ENCODE results near the gene ZPLD1. TPM values are rescaled to one million over a fixed set of nuclear protein-coding genes. Genes with fewer than 3 reads are reported as not detected.

Gene ZPLD1
- total RNA-seq, 1 experiment from 2014 or later: not detected

- no peak for TF ChIP-seq MAX (IDR thresholded peaks at IDR 0.05)
- no peak for TF ChIP-seq CBX3 (IDR thresholded peaks at IDR 0.05; ENCODE audit: low read depth)
- no peak for TF ChIP-seq POLR2A (IDR thresholded peaks at IDR 0.05; ENCODE audit: borderline replicate concordance, extremely low read depth, insufficient read depth, insufficient read length)
Measured at GRCh38 chr3:102450976-102451375, 16.2 kb downstream of the ZPLD1 start (continued).

- no peaks in the 10 kb centered on the region for H4K20me1 ChIP-seq (ENCODE audit: insufficient read depth)
- H3K4me2 ChIP-seq (ENCODE audit: low read length): no peak overlapping the region
- no peak for DNase-seq (ENCODE audit: low read depth, low spot score)
- H3K27me3 ChIP-seq (ENCODE audit: insufficient read depth, low read length): no peaks in the 10 kb centered on the region
- intact Hi-C loops (cut with micrococcal nuclease): no loop called here
- RAD21 ChIA-PET (ENCODE audit: low non-redundant PET in 1 of 2, low total read pairs in 2 of 2, uncharacterized antibody in 2 of 2, unreplicated experiment in 2 of 2): no interaction called here
- no peak for ATAC-seq
- BruUV-seq (replicated peaks): no TSS peak
- no peaks in the 10 kb centered on the region for H3K9me3 ChIP-seq (ENCODE audit: control insufficient read depth in 1 of 2, insufficient read depth in 1 of 2, low read depth in 1 of 2, low read length in 2 of 2)
- H3K4me3 ChIP-seq (replicated peaks in 1 of 2; ENCODE audit: low read depth in 1 of 2, low read length in 2 of 2): no peak overlapping the region
- H3K79me2 ChIP-seq (ENCODE audit: insufficient read depth, low read length): no peaks in the 10 kb centered on the region
- H3K9me2 ChIP-seq (ENCODE audit: insufficient read depth): no peaks in the 10 kb centered on the region
- POLR2A ChIA-PET: no interaction called here
- no peak overlapping the region for H3K27ac ChIP-seq (ENCODE audit: low read depth, low read length)
- H3K4me1 ChIP-seq (ENCODE audit: control insufficient read depth in 1 of 2, insufficient read depth in 2 of 2, low read length in 2 of 2): no peaks in the 10 kb centered on the region
- no peak overlapping the region for H2AFZ ChIP-seq (ENCODE audit: low read depth, low read length, poor library complexity, severe bottlenecking)
- no peaks in the 10 kb centered on the region for H3K36me3 ChIP-seq (ENCODE audit: control insufficient read depth in 1 of 2, insufficient read depth in 2 of 2, low read length in 2 of 2)
- no peak overlapping the region for H3K9ac ChIP-seq (ENCODE audit: low read length)
- CTCF ChIA-PET: no interaction called here
- TF ChIP-seq POLR2AphosphoS5 (IDR thresholded peaks at IDR 0.05; ENCODE audit: low read depth, low read length) (no peak), JUND (IDR thresholded peaks at IDR 0.05) (no peak), RAD21 (IDR thresholded peaks at IDR 0.05; ENCODE audit: low read depth) (no peak)
Measured at GRCh38 chr3:102451543-102451942, 16.7 kb downstream of the ZPLD1 start.

- TF ChIP-seq TCF7L2 (IDR thresholded peaks at IDR 0.05; ENCODE audit: borderline replicate concordance, extremely low read depth, insufficient read depth, insufficient read length) (no peak), REST (IDR thresholded peaks at IDR 0.05; ENCODE audit: low read depth) (no peak), CBX3 (IDR thresholded peaks at IDR 0.05; ENCODE audit: low read depth) (no peak), FOSL1 (IDR thresholded peaks at IDR 0.05; ENCODE audit: low read depth) (no peak), ZBTB33 (IDR thresholded peaks at IDR 0.05; ENCODE audit: extremely low read depth, insufficient replicate concordance, low read length) (no peak), SRF (IDR thresholded peaks at IDR 0.05; ENCODE audit: low read depth) (no peak), EGR1 (IDR thresholded peaks at IDR 0.05; ENCODE audit: low read depth) (no peak), POLR2A (IDR thresholded peaks at IDR 0.05; ENCODE audit: borderline replicate concordance, extremely low read depth, insufficient read depth, insufficient read length) (no peak), ATF3 (IDR thresholded peaks at IDR 0.05) (no peak)
- H3K27ac ChIP-seq (ENCODE audit: low read depth, low read length): no peak overlapping the region
- H4K20me1 ChIP-seq (ENCODE audit: insufficient read depth): no peaks in the 10 kb centered on the region
- ATAC-seq (no peak), DNase-seq (ENCODE audit: low read depth, low spot score) (no peak)
- H3K9me3 ChIP-seq (ENCODE audit: control insufficient read depth in 1 of 2, insufficient read depth in 1 of 2, low read depth in 1 of 2, low read length in 2 of 2): no peaks in the 10 kb centered on the region
- H3K27me3 ChIP-seq (ENCODE audit: insufficient read depth, low read length): no peaks in the 10 kb centered on the region
- no peaks in the 10 kb centered on the region for H3K4me1 ChIP-seq (ENCODE audit: control insufficient read depth in 1 of 2, insufficient read depth in 2 of 2, low read length in 2 of 2)
- H3K79me2 ChIP-seq (ENCODE audit: insufficient read depth, low read length): no peaks in the 10 kb centered on the region
- no peak overlapping the region for H3K4me2 ChIP-seq (ENCODE audit: low read length)
- H3K4me3 ChIP-seq (replicated peaks in 1 of 2; ENCODE audit: low read depth in 1 of 2, low read length in 2 of 2): no peak overlapping the region
- ChIA-PET CTCF (no interaction called here), POLR2A (no interaction called here), RAD21 (ENCODE audit: low non-redundant PET in 1 of 2, low total read pairs in 2 of 2, uncharacterized antibody in 2 of 2, unreplicated experiment in 2 of 2) (no interaction called here)
- no peak overlapping the region for H2AFZ ChIP-seq (ENCODE audit: low read depth, low read length, poor library complexity, severe bottlenecking)
- H3K36me3 ChIP-seq (ENCODE audit: control insufficient read depth in 1 of 2, insufficient read depth in 2 of 2, low read length in 2 of 2): no peaks in the 10 kb centered on the region
- intact Hi-C loops (cut with micrococcal nuclease): no loop called here
- no TSS peak for BruUV-seq (replicated peaks)
- no peak overlapping the region for H3K9ac ChIP-seq (ENCODE audit: low read length)
- no peaks in the 10 kb centered on the region for H3K9me2 ChIP-seq (ENCODE audit: insufficient read depth)
Measured at GRCh38 chr3:102454181-102454580, 19.4 kb downstream of the ZPLD1 start.

Data from HCT116 (cell line).